SJCRH30 (cell line): ENCODE results near the gene PRPF6. TPM values are rescaled to one million over a fixed set of nuclear protein-coding genes. Genes with fewer than 3 reads are reported as not detected.
"Not testable (repeated sequence)": the region's sequence is repeated elsewhere in the genome, so short reads cannot be mapped to it uniquely, and the experiment has no call there.

Experiments used
- DNase-seq, 2 experiments: peaks; one replicate each; pipeline ENCODE4 v3.0.0-alpha.2; 2015 to 2020
- H3K27ac ChIP-seq: fragments of 250-450 bp; sonication (Bioruptor Pico); 2 replicates; pipeline ENCODE4 v1.5.1; 2020; ENCODE audit warnings: mild to moderate bottlenecking, moderate library complexity
- H3K27me3 ChIP-seq: fragments of 250-450 bp; sonication (Bioruptor Pico); 2 replicates; pipeline ENCODE4 v1.5.1; 2020; ENCODE audit warnings: mild to moderate bottlenecking, moderate library complexity
- H3K36me3 ChIP-seq: fragments of 250-450 bp; sonication (Bioruptor Pico); 2 replicates; pipeline ENCODE4 v1.5.1; 2020; ENCODE audit warnings: mild to moderate bottlenecking, moderate library complexity
- H3K4me1 ChIP-seq: fragments of 250-450 bp; sonication (Bioruptor Pico); 2 replicates; pipeline ENCODE4 v1.5.1; 2020; ENCODE audit warnings: mild to moderate bottlenecking, moderate library complexity
- H3K4me3 ChIP-seq: fragments of 250-450 bp; sonication (Bioruptor Pico); 2 replicates; pipeline ENCODE4 v1.5.1; 2020; ENCODE audit warnings: mild to moderate bottlenecking, moderate library complexity
- H3K9me3 ChIP-seq: fragments of 250-450 bp; sonication (Bioruptor Pico); replicated peaks from 2 replicates; pipeline ENCODE4 v1.5.1; 2020; ENCODE audit warnings: mild to moderate bottlenecking, moderate library complexity
- total RNA-seq: library from RNA; depleted of rRNA; stranded (reverse); fragments of >200 nt; shearing (Covaris generic); gene quantifications from 2 replicates; pipeline ENCODE4 v1.2.3, GENCODE V29; 2014

The PRPF6 gene
- total RNA-seq, 1 experiment from 2014 or later = 70.1 TPM

DNA sequence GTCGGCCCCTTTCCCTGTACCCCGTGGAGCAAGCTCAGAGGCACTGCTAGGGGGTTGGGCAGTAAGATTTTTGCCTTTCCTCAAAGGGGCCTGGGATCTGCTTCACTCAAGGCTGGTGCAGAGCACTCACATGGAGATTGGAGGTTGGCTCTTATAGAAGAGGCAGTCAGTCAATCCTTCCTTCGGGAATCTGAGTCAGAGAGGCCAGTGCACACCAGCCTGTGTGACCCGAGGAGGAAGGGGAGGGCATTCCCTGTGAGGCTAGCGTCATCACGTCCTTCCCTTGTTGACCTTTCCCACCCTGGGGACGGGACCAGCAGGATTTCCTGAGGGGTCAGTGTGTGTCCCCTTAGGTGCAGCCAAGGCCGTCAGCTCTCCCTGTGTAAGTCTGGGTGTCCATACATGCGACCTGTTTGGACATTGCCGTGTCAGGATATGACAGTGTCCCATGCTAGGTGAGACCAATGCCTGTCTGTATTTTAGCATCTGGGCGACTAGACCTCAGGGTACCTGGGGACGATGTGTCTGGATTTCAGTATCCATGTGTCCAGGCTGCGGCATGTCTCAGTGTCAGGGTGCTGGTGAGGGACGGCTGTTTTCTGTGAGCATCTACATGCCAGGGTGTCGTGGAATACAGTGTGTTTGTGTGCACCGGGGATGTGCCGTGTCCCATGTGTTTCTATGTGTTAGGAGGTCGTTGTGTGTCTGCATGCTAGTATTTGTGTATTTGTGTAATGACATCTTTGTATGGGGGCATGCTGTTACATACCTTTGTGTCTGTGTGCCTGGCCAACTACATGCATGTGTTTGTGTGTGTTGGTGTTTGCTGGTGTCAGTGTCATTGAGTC lies 8.4 kb upstream of the PRPF6 start:
- H3K4me1 ChIP-seq = peaks cover 9% of the 10 kb centered on the region
- peaks cover 7% of the 10 kb centered on the region; the same call in 1 of the 2 replicates for H3K27me3 ChIP-seq
- no peak overlapping the region for H3K4me3 ChIP-seq
- no peaks in the 10 kb centered on the region for H3K9me3 ChIP-seq
- H3K27ac ChIP-seq = no peak overlapping the region
- peak in 1 of 2 experiments; percentile 9 for DNase-seq
- no peaks in the 10 kb centered on the region for H3K36me3 ChIP-seq

- no peaks in the 10 kb centered on the region for H3K9me3 ChIP-seq
- H3K4me3 ChIP-seq = no peak overlapping the region
- peak in 1 of 2 experiments; percentile 6 for DNase-seq
- H3K27ac ChIP-seq = no peak overlapping the region
- H3K36me3 ChIP-seq = no peaks in the 10 kb centered on the region
- peaks cover 7% of the 10 kb centered on the region; the same call in 1 of the 2 replicates for H3K27me3 ChIP-seq
- H3K4me1 ChIP-seq = peaks cover 15% of the 10 kb centered on the region
Measured at GRCh38 chr20:63973160-63973479, 7.8 kb upstream of the PRPF6 start.

DNA sequence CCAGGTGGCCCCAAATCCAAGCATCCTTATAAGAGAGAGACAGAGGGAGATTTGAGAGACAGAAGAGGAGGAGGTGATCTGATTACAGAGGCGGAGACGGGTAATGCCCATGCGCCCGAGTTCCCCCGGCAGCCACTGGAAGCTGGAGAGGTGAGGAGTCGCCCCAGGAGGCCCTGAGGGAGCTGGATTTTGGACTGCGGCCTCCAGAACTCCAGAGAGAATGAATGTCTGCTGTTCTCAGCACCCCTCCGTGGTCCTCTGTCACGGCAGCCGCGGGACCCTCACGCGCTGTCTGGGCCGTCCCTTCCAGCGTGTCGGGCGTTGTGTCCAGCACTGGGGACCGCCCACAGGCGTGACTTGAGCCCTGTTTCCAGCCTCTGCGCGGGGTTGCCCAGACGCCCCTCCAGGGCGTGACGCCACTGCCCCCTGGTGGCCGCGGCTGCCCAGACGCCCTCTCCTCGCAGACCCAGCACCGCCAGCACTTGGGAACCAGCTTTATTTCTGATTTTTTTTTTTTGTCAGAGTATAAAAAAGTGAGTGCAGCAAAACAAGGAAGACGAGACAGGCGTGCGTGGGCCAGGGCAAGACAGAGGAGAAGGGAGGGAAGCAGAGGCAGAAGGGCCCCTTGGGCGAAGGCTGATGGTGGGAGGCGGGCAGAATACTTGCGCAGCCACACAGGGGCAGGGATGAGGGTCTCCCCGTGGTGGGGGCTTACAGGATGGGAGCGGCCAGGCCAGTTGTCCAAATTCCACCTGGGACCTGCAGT lies 7.1 kb upstream of the PRPF6 start:
- peaks cover 7% of the 10 kb centered on the region; the same call in 1 of the 2 replicates for H3K27me3 ChIP-seq
- peak; percentile 91 to 97 for DNase-seq
- H3K27ac ChIP-seq = no peak overlapping the region
- H3K9me3 ChIP-seq = no peaks in the 10 kb centered on the region
- H3K4me3 ChIP-seq = peak overlapping the region; percentile 56
- H3K36me3 ChIP-seq = no peaks in the 10 kb centered on the region
- H3K4me1 ChIP-seq = peaks cover 14% of the 10 kb centered on the region

GRCh38 chr20:63974402-63975200 lies 6.3 kb upstream of the PRPF6 start:
- Histone ChIP-seq H3K36me3 (no peaks in the 10 kb centered on the region), H3K27me3 (peaks cover 7% of the 10 kb centered on the region; the same call in 1 of the 2 replicates), H3K4me3 (no peak overlapping the region), H3K9me3 (no peaks in the 10 kb centered on the region), H3K4me1 (peaks cover 12% of the 10 kb centered on the region), H3K27ac (no peak overlapping the region)
- DNase-seq = peak in 1 of 2 experiments; percentile 38

GRCh38 chr20:63976511-63976910 lies 4.4 kb upstream of the PRPF6 start:
- not testable (repeated sequence) for H3K4me3 ChIP-seq, DNase-seq, H3K27ac ChIP-seq, H3K36me3 ChIP-seq, H3K9me3 ChIP-seq, H3K27me3 ChIP-seq
- H3K4me1 ChIP-seq = peaks cover 17% of the 10 kb centered on the region

DNA sequence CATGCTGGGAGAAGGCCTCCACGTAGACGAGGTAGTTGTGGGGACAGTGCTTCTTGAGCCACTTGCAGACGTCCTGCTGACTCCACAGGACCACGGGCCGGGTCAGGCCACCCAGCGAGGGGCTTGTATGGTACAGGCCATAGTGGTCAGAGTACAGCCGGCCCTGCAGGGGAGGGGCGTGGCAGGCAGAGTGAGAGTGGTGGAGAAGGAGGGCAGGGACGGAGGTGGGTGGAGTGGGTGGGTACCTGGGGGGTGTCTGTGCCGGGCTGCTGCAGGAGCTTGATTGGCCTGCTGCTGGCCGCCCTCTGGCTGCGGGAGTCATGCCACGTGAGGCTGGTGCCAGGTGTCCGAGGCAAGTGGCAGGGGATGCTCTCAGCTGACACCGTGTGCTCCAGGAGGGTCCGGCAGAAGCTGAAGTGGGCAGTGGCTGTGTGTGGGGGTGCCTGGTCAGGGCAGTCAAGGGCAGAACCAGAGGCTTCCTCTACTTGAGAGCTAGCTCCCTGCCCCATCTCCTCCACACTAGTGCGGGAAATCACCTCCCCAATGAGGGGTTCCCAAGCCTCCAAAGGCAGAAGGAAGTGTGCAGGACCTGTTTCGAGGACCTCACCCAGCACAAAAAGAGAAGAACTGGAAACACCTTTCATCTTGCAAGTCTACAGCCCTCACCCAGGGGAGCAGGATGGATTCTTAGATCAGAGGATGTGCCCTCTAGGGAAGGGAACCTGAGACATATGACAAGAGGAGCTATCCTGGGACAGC lies 3.8 kb upstream of the PRPF6 start:
- peak in 1 of 2 experiments; percentile 6 for DNase-seq
- Histone ChIP-seq H3K4me1 (peaks cover 20% of the 10 kb centered on the region), H3K36me3 (no peaks in the 10 kb centered on the region), H3K4me3 (no peak overlapping the region), H3K27ac (no peak overlapping the region), H3K27me3 (peaks cover 2% of the 10 kb centered on the region; the same call in 1 of the 2 replicates), H3K9me3 (no peaks in the 10 kb centered on the region)

- Histone ChIP-seq H3K36me3 (peaks cover 4% of the 10 kb centered on the region), H3K27me3 (peaks cover 2% of the 10 kb centered on the region; the same call in 1 of the 2 replicates), H3K9me3 (no peaks in the 10 kb centered on the region), H3K27ac (no peak overlapping the region), H3K4me1 (peaks cover 20% of the 10 kb centered on the region), H3K4me3 (no peak overlapping the region)
- DNase-seq = peak; percentile 66 to 68
Measured at GRCh38 chr20:63977739-63978276, 3.1 kb upstream of the PRPF6 start.

GRCh38 chr20:63978319-63979228 lies 2.4 kb upstream of the PRPF6 start:
- Histone ChIP-seq H3K4me1 (peaks cover 20% of the 10 kb centered on the region), H3K4me3 (no peak overlapping the region), H3K27ac (no peak overlapping the region), H3K27me3 (peaks cover 2% of the 10 kb centered on the region; the same call in 1 of the 2 replicates), H3K36me3 (peaks cover 8% of the 10 kb centered on the region), H3K9me3 (no peaks in the 10 kb centered on the region)
- peak in 1 of 2 experiments; percentile 18 for DNase-seq

DNA sequence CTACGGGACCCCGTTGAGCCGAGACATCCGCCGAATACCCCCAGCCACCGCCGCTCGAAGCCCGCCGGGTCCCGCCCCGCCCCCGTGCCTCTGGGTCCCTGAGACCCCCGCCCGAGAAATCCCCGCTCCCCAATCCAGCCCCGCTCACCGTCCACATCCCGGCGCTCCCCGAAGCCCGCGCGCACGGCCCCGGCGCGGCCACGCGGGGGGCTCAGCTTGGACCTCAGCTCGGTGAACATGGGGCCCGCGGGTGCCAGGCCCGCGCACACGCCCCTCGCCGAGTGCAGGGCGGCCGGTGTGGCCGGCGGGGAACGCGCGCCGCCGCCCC lies 1.7 kb upstream of the PRPF6 start:
- peaks cover 2% of the 10 kb centered on the region; the same call in 1 of the 2 replicates for H3K27me3 ChIP-seq
- H3K36me3 ChIP-seq = peaks cover 14% of the 10 kb centered on the region
- peaks cover 20% of the 10 kb centered on the region for H3K4me1 ChIP-seq
- H3K4me3 ChIP-seq = no peak overlapping the region
- H3K9me3 ChIP-seq = no peaks in the 10 kb centered on the region
- no peak overlapping the region for H3K27ac ChIP-seq
- no peak for DNase-seq

DNA sequence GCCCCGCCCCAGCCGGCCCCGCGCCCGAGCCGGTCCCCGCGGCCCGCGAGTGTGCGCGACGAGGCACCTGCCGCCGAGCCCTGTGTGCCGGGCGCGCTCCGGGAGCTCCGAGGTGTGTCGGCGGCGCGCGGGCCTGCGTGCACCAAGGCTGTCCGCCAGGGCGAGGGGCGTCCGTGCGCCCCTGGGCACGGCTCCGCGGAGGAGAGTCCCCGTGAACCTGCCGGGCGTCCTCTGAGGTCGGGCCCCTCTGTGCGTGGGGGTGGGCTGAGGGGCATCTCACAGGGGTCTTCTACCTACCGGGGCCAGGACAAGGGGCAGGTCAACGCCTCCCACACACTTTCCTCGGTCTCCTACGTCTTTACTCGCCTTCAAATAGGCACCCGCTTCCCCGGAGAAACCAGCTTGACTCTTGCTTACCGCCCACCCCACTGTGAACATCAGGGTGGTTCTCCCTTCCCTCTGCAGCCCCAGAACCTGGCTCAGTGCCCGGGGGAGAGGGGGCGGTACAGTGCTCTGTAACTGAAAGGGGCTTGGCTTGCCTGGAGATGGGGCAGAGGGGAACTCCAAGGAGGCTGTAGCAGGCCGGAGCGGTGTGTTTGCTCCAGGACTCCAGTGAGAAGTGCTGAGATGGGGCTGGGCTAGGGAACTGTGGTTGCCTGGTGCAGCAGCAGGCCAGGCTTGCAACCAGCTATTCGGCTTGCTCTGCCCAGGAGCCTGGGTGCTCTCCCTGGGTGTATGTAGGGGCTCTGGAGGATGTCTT lies 1.2 kb upstream of the PRPF6 start, which contains the start of gene SAMD10:
Gene SAMD10, minus strand, starts transcription at position 86 of the 760 bp plus-strand sequence. CDS start 175 bp downstream, outside the sequence.
- DNase-seq = peak in 1 of 2 experiments; percentile 48
- Histone ChIP-seq H3K9me3 (no peaks in the 10 kb centered on the region), H3K4me1 (peaks cover 18% of the 10 kb centered on the region), H3K27ac (peak within 1 kb of the TSS; percentile 86; the same call in 1 of the 2 replicates), H3K36me3 (peaks cover 20% of the 10 kb centered on the region), H3K27me3 (peaks cover 2% of the 10 kb centered on the region; the same call in 1 of the 2 replicates), H3K4me3 (peak within 1 kb of the TSS; percentile 87)

GRCh38 chr20:63980317-63980805 lies 571 bp upstream of the PRPF6 start:
- no peaks in the 10 kb centered on the region for H3K9me3 ChIP-seq
- H3K4me3 ChIP-seq = peak overlapping the region; percentile 87
- H3K27me3 ChIP-seq = peaks cover 2% of the 10 kb centered on the region; the same call in 1 of the 2 replicates
- peak overlapping the region; percentile 86; the same call in 1 of the 2 replicates for H3K27ac ChIP-seq
- peaks cover 26% of the 10 kb centered on the region for H3K36me3 ChIP-seq
- no peak for DNase-seq
- H3K4me1 ChIP-seq = peaks cover 17% of the 10 kb centered on the region

DNA sequence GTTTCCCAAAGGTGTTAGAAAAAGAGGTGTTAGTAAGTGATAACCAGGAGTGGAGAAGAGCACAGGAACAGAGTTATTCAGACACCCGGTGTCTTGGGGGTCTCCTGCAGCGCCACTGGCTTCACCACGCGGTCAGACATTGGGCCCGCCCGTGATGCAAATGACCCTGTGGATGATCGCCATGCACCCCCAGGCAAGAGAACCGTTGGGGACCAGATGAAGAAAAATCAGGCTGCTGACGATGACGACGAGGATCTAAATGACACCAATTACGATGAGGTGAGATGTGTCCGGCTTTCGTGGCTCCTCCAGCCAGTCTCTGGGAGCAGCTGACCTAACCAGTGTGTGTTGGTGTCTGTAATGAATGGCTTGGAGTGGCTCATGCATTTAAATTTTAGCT lies 2.0 kb downstream of the PRPF6 start:
- H3K27ac ChIP-seq = no peak overlapping the region
- H3K4me1 ChIP-seq = peaks cover 11% of the 10 kb centered on the region
- H3K27me3 ChIP-seq = no peaks in the 10 kb centered on the region
- H3K36me3 ChIP-seq = peaks cover 48% of the 10 kb centered on the region
- no peak for DNase-seq
- H3K9me3 ChIP-seq = no peaks in the 10 kb centered on the region
- H3K4me3 ChIP-seq = no peak overlapping the region
